Tibial nerve (tissue), 4 donors: ENCODE results near the gene CHRM4. TPM values are rescaled to one million over a fixed set of nuclear protein-coding genes. Genes with fewer than 3 reads are reported as not detected.

Source experiments
- DNase-seq, 2 donors: peaks; one replicate each; pipeline ENCODE4 v3.0.0-alpha.2; 2019; ENCODE audit warnings: low spot score in 2 of 2
- H3K27ac ChIP-seq, 4 donors: fragments of 200-600 bp; sonication (generic) in 3 of 4; one replicate each; pipeline ENCODE4 v1.5.1; 2017 to 2019; ENCODE audit warnings: mild to moderate bottlenecking in 1 of 4
- H3K27me3 ChIP-seq, 2 donors: fragments of 200-600 bp; sonication (generic) in 1 of 2; one replicate each; pipeline versions ENCODE4 v1.5.1 to v1.6.0; 2017 to 2019
- H3K36me3 ChIP-seq, 3 donors: fragments of 200-600 bp; sonication (generic); one replicate each; pipeline ENCODE4 v1.5.1; 2018 to 2019
- H3K4me1 ChIP-seq, 4 donors: fragments of 200-600 bp; sonication (generic) in 3 of 4; one replicate each; pipeline ENCODE4 v1.5.1; 2017 to 2019
- H3K4me3 ChIP-seq, 4 donors: fragments of 200-600 bp; sonication (generic) in 3 of 4; one replicate each; pipeline ENCODE4 v1.5.1; 2017 to 2019; ENCODE audit warnings: mild to moderate bottlenecking in 1 of 4, moderate library complexity in 1 of 4
- H3K9me3 ChIP-seq, 4 donors: fragments of 200-600 bp; sonication (generic) in 3 of 4; one replicate each; pipeline ENCODE4 v1.5.1; 2017 to 2019
- CTCF ChIP-seq, 5 experiments: fragments of 200-600 bp in 3 of 5; fragments of 450-650 bp in 2 of 5; sonication (generic) in 3 of 5; IDR thresholded peaks; one replicate each; pipeline ENCODE4 v1.5.1; 2016 to 2019; ENCODE audit warnings: antibody characterized with exemption in 5 of 5, mild to moderate bottlenecking in 3 of 5, moderate library complexity in 2 of 5
- EP300 ChIP-seq, 2 donors: sonication (generic); formaldehyde crosslinking; IDR thresholded peaks; one replicate each; pipeline ENCODE4 v1.6.1; 2017; ENCODE audit warnings: antibody characterized with exemption in 2 of 2, mild to moderate bottlenecking in 1 of 2
- POLR2A ChIP-seq, 2 donors: fragments of 450-650 bp; IDR thresholded peaks; one replicate each; pipeline ENCODE4 v1.6.1; 2017; ENCODE audit warnings: antibody characterized with exemption in 2 of 2, mild to moderate bottlenecking in 2 of 2, moderate library complexity in 2 of 2
- WGBS, 2 donors: methylation state at CpG; one replicate each; pipeline ENCODE4 v1.1.5; 2018; 5-methylcytosine and 5-hydroxymethylcytosine counted together
- small RNA-seq: library from RNA; depleted of rRNA; stranded (forward); fragments of <200 nt; gene quantifications from one replicate; pipeline ENCODE3, GENCODE V24; 2016
- total RNA-seq, 4 donors: library from RNA; depleted of rRNA; stranded (reverse); fragments of >200 nt; gene quantifications; one replicate each; pipeline ENCODE4 v1.1.0, GENCODE V29; 2016

The CHRM4 gene
- total RNA-seq, 4 donors from 2014 or later, result 1.2 TPM; not detected in 3

- no peak overlapping the region for H3K27ac ChIP-seq
- H3K4me1 ChIP-seq, result peaks cover 0 to 28% (median 10%) of the 10 kb centered on the region in 4 donors
- H3K36me3 ChIP-seq, result no peaks in the 10 kb centered on the region
- H3K27me3 ChIP-seq, result peaks cover 0 to 45% of the 10 kb centered on the region in 2 donors
- 84 to 87% methylated on average over 12 of the region's 12 CpGs for WGBS, 2 donors
- TF ChIP-seq CTCF (IDR thresholded peaks at IDR 0.05) (no peak), EP300 (IDR thresholded peaks at IDR 0.05) (no peak), POLR2A (IDR thresholded peaks at IDR 0.05) (no peak)
- DNase-seq, result no peak
- H3K4me3 ChIP-seq, result no peak overlapping the region
- H3K9me3 ChIP-seq, result no peaks in the 10 kb centered on the region
Observed at GRCh38 chr11:46336563-46337180, 54.9 kb downstream of the CHRM4 start.

- Histone ChIP-seq H3K4me3 (no peak overlapping the region), H3K27me3 (peaks cover 0 to 52% of the 10 kb centered on the region in 2 donors), H3K27ac (no peak overlapping the region), H3K36me3 (no peaks in the 10 kb centered on the region), H3K4me1 (peaks cover 0 to 29% (median 10%) of the 10 kb centered on the region in 4 donors), H3K9me3 (no peaks in the 10 kb centered on the region)
- no peak for TF ChIP-seq POLR2A (IDR thresholded peaks at IDR 0.05)
- no peak for TF ChIP-seq CTCF (IDR thresholded peaks at IDR 0.05)
- TF ChIP-seq EP300 (IDR thresholded peaks at IDR 0.05), result no peak
- WGBS, 2 donors, result 79 to 87% methylated on average over 11 of the region's 11 CpGs
- no peak for DNase-seq
Observed at GRCh38 chr11:46335890-46336562, 55.5 kb downstream of the CHRM4 start.

- TF ChIP-seq CTCF (IDR thresholded peaks at IDR 0.05) (no peak), EP300 (IDR thresholded peaks at IDR 0.05) (no peak), POLR2A (IDR thresholded peaks at IDR 0.05) (no peak)
- Histone ChIP-seq H3K9me3 (no peaks in the 10 kb centered on the region), H3K27ac (no peak overlapping the region), H3K4me3 (no peak overlapping the region), H3K27me3 (peaks cover 0 to 57% of the 10 kb centered on the region in 2 donors), H3K36me3 (no peaks in the 10 kb centered on the region), H3K4me1 (peaks cover 0 to 37% (median 10%) of the 10 kb centered on the region in 4 donors)
- DNase-seq, result no peak
- WGBS, 2 donors, result 92 to 94% methylated on average over 6 of the region's 6 CpGs
Observed at GRCh38 chr11:46335271-46335670, 56.3 kb downstream of the CHRM4 start.

- Histone ChIP-seq H3K4me3 (no peak overlapping the region), H3K27me3 (peaks cover 0 to 68% of the 10 kb centered on the region in 2 donors), H3K36me3 (no peaks in the 10 kb centered on the region), H3K4me1 (peaks cover 0 to 36% (median 10%) of the 10 kb centered on the region in 4 donors), H3K9me3 (no peaks in the 10 kb centered on the region), H3K27ac (no peak overlapping the region)
- 93 to 100% methylated on average over 3 of the region's 3 CpGs for WGBS, 2 donors
- DNase-seq, result no peak
- TF ChIP-seq EP300 (IDR thresholded peaks at IDR 0.05), result no peak
Observed at GRCh38 chr11:46334211-46334610, 57.4 kb downstream of the CHRM4 start.

Small RNA genes lying within 50 kb of the gene (small RNA-seq; reads per million reads assigned to genes)
- not detected for gene MIR4688

Other genes with a start within 250 kb of the CHRM4 start
- 1 to 10 TPM; 2.0 to 6.9 (median 3.4) TPM for gene CREB3L1, start 114.1 kb downstream of the CHRM4 start, total RNA-seq
- gene DGKZ, start 44.3 kb downstream of the CHRM4 start, total RNA-seq, result 100 to 1,000 TPM in 1 of 4 donors, 10 to 100 TPM in 3; 41.2 to 105 (median 49.6) TPM
- 100 to 1,000 TPM in 1 of 4 donors, 10 to 100 TPM in 3; 48.1 to 107 (median 57.3) TPM for gene MDK, start 10.1 kb downstream of the CHRM4 start, total RNA-seq
- gene AMBRA1, start 202.2 kb upstream of the CHRM4 start, total RNA-seq, result 10 to 100 TPM; 31.0 to 43.7 (median 35.8) TPM
- gene HARBI1, start 225.5 kb upstream of the CHRM4 start, total RNA-seq, result 1 to 10 TPM in 3 of 4 donors, under 1 TPM in 1; 0.59 to 5.2 (median 2.6) TPM
- gene ATG13, start 225.8 kb upstream of the CHRM4 start, total RNA-seq, result 100 to 1,000 TPM; 113 to 203 (median 139) TPM